Vagina (tissue), 2 donors: ENCODE results near the gene TMEM236.

Experiments used
- CTCF ChIP-seq, 3 experiments: fragments of 450-650 bp in 2 of 3; fragments of 200-600 bp in 1 of 3; sonication (generic) in 1 of 3; IDR thresholded peaks; one replicate each; pipeline ENCODE4 v1.5.1; 2017 to 2019; ENCODE audit warnings: antibody characterized with exemption in 3 of 3, mild to moderate bottlenecking in 2 of 3, moderate library complexity in 2 of 3
- POLR2A ChIP-seq, 2 donors: fragments of 450-650 bp; IDR thresholded peaks; one replicate each; pipeline ENCODE4 v1.6.1; 2017; ENCODE audit warnings: antibody characterized with exemption in 2 of 2, mild to moderate bottlenecking in 2 of 2, moderate library complexity in 2 of 2
- POLR2AphosphoS5 ChIP-seq, 2 donors: sonication (generic); formaldehyde crosslinking; IDR thresholded peaks; one replicate each; pipeline ENCODE4 v1.9.0; 2017; ENCODE audit warnings: antibody characterized with exemption in 2 of 2, mild to moderate bottlenecking in 2 of 2, low read depth in 1 of 2; ENCODE audit not compliant: insufficient read depth in 1 of 2

DNA sequence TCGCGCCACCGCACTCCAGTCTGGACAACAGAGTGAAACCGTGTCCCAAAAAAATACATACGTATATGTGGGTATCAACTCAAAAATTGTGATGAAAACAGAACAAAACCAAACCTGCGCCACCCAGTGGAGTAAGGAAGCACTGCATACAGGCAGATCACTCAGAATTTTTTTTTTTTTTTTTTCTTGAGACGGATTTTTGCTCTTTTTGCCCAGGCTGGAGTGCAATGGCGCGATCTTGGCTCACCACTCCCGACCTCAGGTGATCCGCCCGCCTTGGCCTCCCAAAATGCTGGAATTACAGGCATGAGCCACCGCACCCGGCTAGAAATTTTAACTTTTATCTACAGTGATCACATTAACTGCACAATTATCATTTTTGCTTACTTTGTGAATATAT is 9.1 kb upstream of the TMEM236 start:
- TF ChIP-seq POLR2AphosphoS5 (IDR thresholded peaks at IDR 0.05; ENCODE audit: insufficient read depth in 1 of 2, low read depth in 1 of 2): no peak
- peak; percentile 46 to 85 (median 62) for TF ChIP-seq CTCF (IDR thresholded peaks at IDR 0.05)
- TF ChIP-seq POLR2A (IDR thresholded peaks at IDR 0.05): no peak
